HG03342 (cell line): ENCODE results near the gene PLVAP.

Experiments used
- ATAC-seq: cut with Tn5 transposase; IDR thresholded peaks from one replicate; pipeline ENCODE4 v1.9.1; 2021; ENCODE audit warnings: mild to moderate bottlenecking, moderate library complexity; ENCODE audit not compliant: unreplicated experiment

Gene PLVAP

GRCh38 chr19:17303167-17303939, 73.8 kb downstream of the PLVAP start, which contains the start of gene ABHD8:
TSS of gene ABHD8 (minus strand) at chr19:17303425. CDS start at chr19:17301616, 1,809 bp downstream.
- peak; percentile 63 for ATAC-seq

GRCh38 chr19:17302391-17303166, 74.6 kb downstream of the PLVAP start:
- no peak for ATAC-seq
